GM10248 (cell line): Measurements from ENCODE around the gene MCM7.

Source experiments
- CTCF ChIA-PET: fragments of 300-600 bp; sonication (Branson Sonifier 250); formaldehyde crosslinking; extraction: SDS; loops from one replicate; lab custom pipeline; 2021; ENCODE audit warnings: antibody characterized with exemption; lab: Yijun Ruan, JAX
- POLR2A ChIA-PET: fragments of 350-650 bp; sonication (Branson Sonifier 250); formaldehyde crosslinking; extraction: SDS; loops from one replicate; lab custom pipeline; 2020; ENCODE audit warnings: antibody characterized with exemption; lab: Yijun Ruan, JAX
- DNase-seq: peaks from one replicate; pipeline ENCODE4 v3.0.0; 2012; ENCODE audit errors: extremely low spot score
- CTCF ChIP-seq: IDR thresholded peaks from 2 replicates; pipeline ENCODE4 v1.5.1; 2012; ENCODE audit warnings: mild to moderate bottlenecking, low read depth; ENCODE audit errors: extremely low read depth, missing control alignments, control extremely low read depth

Gene MCM7

DNA sequence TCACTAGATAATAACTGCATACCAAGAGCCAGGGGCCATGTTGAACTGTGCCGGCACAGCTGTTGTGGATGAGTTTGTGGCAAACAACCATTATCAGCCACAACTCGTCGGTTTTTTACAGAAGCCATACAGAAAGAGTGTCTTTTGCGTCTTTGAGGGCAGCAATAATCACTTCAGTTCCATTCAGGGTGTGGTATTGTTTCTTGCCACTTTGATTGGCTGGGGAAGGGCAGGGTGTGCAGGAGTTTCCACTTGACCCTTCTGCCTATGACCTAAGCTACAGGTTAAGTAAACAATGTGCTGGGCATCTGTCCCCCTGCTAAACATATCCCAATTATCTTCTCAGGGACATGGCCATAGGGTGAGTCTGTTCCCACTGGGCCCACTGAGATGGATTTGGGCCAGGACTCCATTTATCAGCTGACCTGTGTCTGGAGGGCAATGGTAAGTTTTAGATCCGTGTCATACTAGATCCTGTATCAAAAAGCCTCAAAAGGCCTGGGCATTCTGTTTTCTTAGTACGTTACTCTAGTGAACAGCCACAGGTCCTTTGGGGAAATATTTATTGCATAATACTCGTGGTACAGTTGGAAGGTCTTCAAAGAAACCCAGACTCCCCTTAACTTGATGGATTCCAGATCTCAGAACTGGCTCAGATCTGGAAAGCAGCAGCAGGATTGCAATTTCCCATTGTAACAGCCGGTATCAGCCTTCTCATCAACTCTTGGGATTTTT is 35.6 kb downstream of the MCM7 start:
- TF ChIP-seq CTCF, result no peak
- POLR2A ChIA-PET, result no interaction called here
- CTCF ChIA-PET, result interaction anchor here (0.8 to 1.1 kb wide), 2 partner anchors 9 to 71 kb away, joined by 3 to 5 read pairs; no protein-coding TSS in a partner anchor
- no peak for DNase-seq

GRCh38 chr7:100064162-100064561 is 37.0 kb downstream of the MCM7 start:
- no peak for TF ChIP-seq CTCF

DNA sequence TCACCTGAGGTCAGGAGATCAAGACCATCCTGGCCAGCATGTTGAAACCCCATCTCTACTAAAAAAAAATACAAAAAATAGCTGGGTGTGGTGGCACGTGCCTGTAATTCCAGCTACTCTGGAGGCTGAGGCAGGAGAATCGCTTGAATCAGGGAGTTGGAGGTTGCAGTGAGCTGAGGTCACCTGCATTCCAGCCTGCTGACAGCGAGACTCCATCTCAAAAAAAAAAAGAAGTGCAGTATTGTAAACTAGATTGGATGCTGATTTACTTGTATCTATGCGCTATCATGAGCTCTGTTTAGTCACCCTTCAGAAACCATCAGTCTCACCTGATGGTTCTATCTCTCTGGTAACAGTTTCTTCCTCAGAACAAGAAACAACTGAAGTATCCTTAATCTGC is 37.8 kb downstream of the MCM7 start:
- ChIA-PET POLR2A (interaction anchor here (1.0 kb wide), 1 partner anchor 15 kb away, joined by 4 read pairs; no protein-coding TSS in a partner anchor), CTCF (interaction anchor here (0.6 to 2.6 kb wide), 7 partner anchors 9 to 854 kb away, joined by 3 to 8 read pairs (median 5); partner anchors contain the start of genes ZNF3 and ZSCAN21)
- TF ChIP-seq CTCF, result no peak
- no peak for DNase-seq

More at GRCh38 chr7:100064162-100064561, 37.0 kb downstream of the MCM7 start:
- CTCF ChIA-PET, result interaction anchor here (0.9 to 2.6 kb wide), 6 partner anchors 12 to 71 kb away, joined by 3 to 8 read pairs (median 4); partner anchors contain the start of genes ZNF3 and ZSCAN21
- no peak for DNase-seq
- POLR2A ChIA-PET, result interaction anchor here (1.0 kb wide), 1 partner anchor 14 kb away, joined by 4 read pairs; no protein-coding TSS in a partner anchor

- POLR2A ChIA-PET, result no interaction called here
- TF ChIP-seq CTCF, result no peak
- CTCF ChIA-PET, result interaction anchor here (1.2 to 1.8 kb wide), 2 partner anchors 12 to 14 kb away, joined by 3 to 4 read pairs; partner anchors contain the start of gene ZSCAN21
- DNase-seq, result no peak
Measured at GRCh38 chr7:100061518-100062193, 39.5 kb downstream of the MCM7 start.

- ChIA-PET POLR2A (interaction anchor here (0.6 to 1.8 kb wide), 3 partner anchors 10 to 540 kb away, joined by 3 to 4 read pairs (median 3); partner anchors contain the start of gene ZSCAN21), CTCF (interaction anchor here (1.2 to 2.6 kb wide), 6 partner anchors 10 to 145 kb away, joined by 3 to 8 read pairs (median 5); partner anchors contain the start of gene ZSCAN21)
- no peak for DNase-seq
- TF ChIP-seq CTCF, result no peak
Measured at GRCh38 chr7:100059251-100059739, 41.9 kb downstream of the MCM7 start.

DNA sequence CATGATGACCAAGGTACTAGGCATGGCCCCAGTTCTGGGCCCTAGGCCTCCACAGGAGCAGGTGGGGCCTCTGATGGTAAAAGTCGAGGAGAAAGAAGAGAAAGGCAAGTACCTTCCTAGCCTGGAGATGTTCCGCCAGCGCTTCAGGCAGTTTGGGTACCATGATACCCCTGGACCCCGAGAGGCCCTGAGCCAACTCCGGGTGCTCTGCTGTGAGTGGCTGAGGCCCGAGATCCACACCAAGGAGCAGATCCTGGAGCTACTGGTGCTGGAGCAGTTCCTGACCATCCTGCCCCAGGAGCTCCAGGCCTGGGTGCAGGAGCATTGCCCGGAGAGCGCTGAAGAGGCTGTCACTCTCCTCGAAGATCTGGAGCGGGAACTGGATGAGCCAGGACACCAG is 44.2 kb downstream of the MCM7 start:
- POLR2A ChIA-PET, result no interaction called here
- CTCF ChIA-PET, result interaction anchor here (0.8 to 2.6 kb wide), 2 partner anchors 63 to 67 kb away, joined by 3 to 8 read pairs; no protein-coding TSS in a partner anchor

More for the DNA sequence above, 44.2 kb downstream of the MCM7 start:
- DNase-seq, result no peak
- TF ChIP-seq CTCF, result no peak
